MM.1S (cell line): ENCODE measurements around the gene KIF5C.

Experiments
- DNase-seq: peaks from one replicate; pipeline ENCODE4 v3.0.0-alpha.2; 2015
- H2AFZ ChIP-seq: fragments of 300-600 bp; sonication (generic); 2 replicates; pipeline ENCODE4 v1.6.0; 2016; ENCODE audit warnings: antibody characterized with exemption, low read length
- H3F3A ChIP-seq: fragments of 300-600 bp; sonication (generic); 2 replicates; pipeline ENCODE4 v1.6.1; 2016; ENCODE audit warnings: mild to moderate bottlenecking, antibody characterized with exemption, low read length, moderate library complexity, mixed read lengths; ENCODE audit not compliant: insufficient read depth
- H3K27ac ChIP-seq: fragments of 300-600 bp; sonication (generic); 2 replicates; pipeline ENCODE4 v1.5.1; 2016; ENCODE audit warnings: mild to moderate bottlenecking, low read length
- H3K27me3 ChIP-seq: fragments of 300-600 bp; sonication (generic); replicated peaks from 2 replicates; pipeline ENCODE4 v1.6.0; 2016; ENCODE audit warnings: low read length; ENCODE audit not compliant: insufficient read depth
- H3K36me3 ChIP-seq: fragments of 300-600 bp; sonication (generic); replicated peaks from 2 replicates; pipeline ENCODE4 v1.6.1; 2016; ENCODE audit warnings: mild to moderate bottlenecking, low read length, mixed read lengths; ENCODE audit not compliant: insufficient read depth
- H3K4me1 ChIP-seq: fragments of 300-600 bp; sonication (generic); 2 replicates; pipeline ENCODE4 v1.6.1; 2016; ENCODE audit warnings: low read length, mixed read lengths
- H3K4me2 ChIP-seq: fragments of 300-600 bp; sonication (generic); 2 replicates; pipeline ENCODE4 v1.6.0; 2016; ENCODE audit warnings: low read depth, low read length
- H3K4me3 ChIP-seq: fragments of 300-600 bp; sonication (generic); 2 replicates; pipeline ENCODE4 v1.5.1; 2016; ENCODE audit warnings: low read length, mixed read lengths
- H3K79me2 ChIP-seq: fragments of 300-600 bp; sonication (generic); 2 replicates; pipeline ENCODE4 v1.6.1; 2016; ENCODE audit warnings: mixed run types, low read length, mixed read lengths
- H3K9ac ChIP-seq: fragments of 300-600 bp; sonication (generic); 2 replicates; pipeline ENCODE4 v1.6.1; 2016; ENCODE audit warnings: low read length, mixed read lengths
- H3K9me2 ChIP-seq: fragments of 300-600 bp; sonication (generic); replicated peaks from 2 replicates; pipeline ENCODE4 v1.6.1; 2016; ENCODE audit warnings: mild to moderate bottlenecking, low read length, mixed read lengths; ENCODE audit not compliant: insufficient read depth
- H3K9me3 ChIP-seq: fragments of 300-600 bp; sonication (generic); replicated peaks from 2 replicates; pipeline ENCODE4 v1.6.1; 2016; ENCODE audit warnings: mild to moderate bottlenecking, low read length, mixed read lengths; ENCODE audit not compliant: insufficient read depth
- H4K20me1 ChIP-seq: fragments of 300-600 bp; sonication (generic); 2 replicates; pipeline ENCODE4 v1.6.1; 2016; ENCODE audit warnings: mild to moderate bottlenecking, low read length, moderate library complexity, mixed read lengths; ENCODE audit not compliant: insufficient read depth
- EZH2 ChIP-seq: fragments of 300-600 bp; sonication (generic); optimal IDR thresholded peaks from 2 replicates; pipeline ENCODE3; 2017; ENCODE audit warnings: low read depth, mild to moderate bottlenecking, antibody characterized with exemption, low read length, mixed read lengths
- EZH2phosphoT487 ChIP-seq: fragments of 300-600 bp; sonication (generic); IDR thresholded peaks from 2 replicates; pipeline ENCODE4 v1.6.1; 2018; ENCODE audit warnings: antibody characterized with exemption, low read length
- TF ChIP-seq, protein P1 (sequence below): fragments of 300-600 bp; sonication (generic); IDR thresholded peaks from 2 replicates; pipeline ENCODE4 v1.5.1; 2016; ENCODE audit warnings: antibody characterized with exemption, low read length, mixed read lengths

Gene KIF5C

GRCh38 chr2:148907085-148907785, 32.2 kb downstream of the KIF5C start:
- TF ChIP-seq, protein P1, sequence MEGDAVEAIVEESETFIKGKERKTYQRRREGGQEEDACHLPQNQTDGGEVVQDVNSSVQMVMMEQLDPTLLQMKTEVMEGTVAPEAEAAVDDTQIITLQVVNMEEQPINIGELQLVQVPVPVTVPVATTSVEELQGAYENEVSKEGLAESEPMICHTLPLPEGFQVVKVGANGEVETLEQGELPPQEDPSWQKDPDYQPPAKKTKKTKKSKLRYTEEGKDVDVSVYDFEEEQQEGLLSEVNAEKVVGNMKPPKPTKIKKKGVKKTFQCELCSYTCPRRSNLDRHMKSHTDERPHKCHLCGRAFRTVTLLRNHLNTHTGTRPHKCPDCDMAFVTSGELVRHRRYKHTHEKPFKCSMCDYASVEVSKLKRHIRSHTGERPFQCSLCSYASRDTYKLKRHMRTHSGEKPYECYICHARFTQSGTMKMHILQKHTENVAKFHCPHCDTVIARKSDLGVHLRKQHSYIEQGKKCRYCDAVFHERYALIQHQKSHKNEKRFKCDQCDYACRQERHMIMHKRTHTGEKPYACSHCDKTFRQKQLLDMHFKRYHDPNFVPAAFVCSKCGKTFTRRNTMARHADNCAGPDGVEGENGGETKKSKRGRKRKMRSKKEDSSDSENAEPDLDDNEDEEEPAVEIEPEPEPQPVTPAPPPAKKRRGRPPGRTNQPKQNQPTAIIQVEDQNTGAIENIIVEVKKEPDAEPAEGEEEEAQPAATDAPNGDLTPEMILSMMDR = no peak
- no peak for TF ChIP-seq EZH2phosphoT487
- TF ChIP-seq EZH2 = no peak
- DNase-seq = no peak
- Histone ChIP-seq H3K4me1 (no peaks in the 10 kb centered on the region), H3K36me3 (no peaks in the 10 kb centered on the region), H3K9me3 (no peaks in the 10 kb centered on the region), H3K9me2 (no peaks in the 10 kb centered on the region), H3K27me3 (no peaks in the 10 kb centered on the region), H3F3A (no peaks in the 10 kb centered on the region), H2AFZ (no peak overlapping the region), H3K9ac (no peak overlapping the region), H4K20me1 (no peaks in the 10 kb centered on the region), H3K79me2 (no peaks in the 10 kb centered on the region), H3K4me3 (no peak overlapping the region), H3K27ac (no peak overlapping the region), H3K4me2 (no peak overlapping the region)

- Histone ChIP-seq H2AFZ (no peak overlapping the region), H3K36me3 (no peaks in the 10 kb centered on the region), H3K27ac (no peak overlapping the region), H3K9ac (no peak overlapping the region), H3F3A (no peaks in the 10 kb centered on the region), H3K4me2 (no peak overlapping the region), H3K27me3 (no peaks in the 10 kb centered on the region), H4K20me1 (no peaks in the 10 kb centered on the region), H3K9me3 (no peaks in the 10 kb centered on the region), H3K79me2 (no peaks in the 10 kb centered on the region), H3K4me3 (no peak overlapping the region), H3K4me1 (no peaks in the 10 kb centered on the region), H3K9me2 (no peaks in the 10 kb centered on the region)
- no peak for DNase-seq
- TF ChIP-seq EZH2phosphoT487 (no peak), EZH2 (no peak)
- TF ChIP-seq, protein P1 = no peak
Measured at GRCh38 chr2:148909114-148909513, 34.1 kb downstream of the KIF5C start.

GRCh38 chr2:148913061-148913460, 38.0 kb downstream of the KIF5C start:
- no peaks in the 10 kb centered on the region for H3K79me2 ChIP-seq
- no peaks in the 10 kb centered on the region for H3K9me3 ChIP-seq
- TF ChIP-seq, protein P1 = no peak
- no peak for TF ChIP-seq EZH2
- H3K4me1 ChIP-seq = no peaks in the 10 kb centered on the region
- no peak overlapping the region for H3K4me2 ChIP-seq
- no peak for DNase-seq
- H3K27ac ChIP-seq = no peak overlapping the region
- no peaks in the 10 kb centered on the region for H3K27me3 ChIP-seq
- no peak overlapping the region for H3K4me3 ChIP-seq
- no peak overlapping the region for H2AFZ ChIP-seq
- no peaks in the 10 kb centered on the region for H4K20me1 ChIP-seq
- H3K9ac ChIP-seq = no peak overlapping the region
- no peaks in the 10 kb centered on the region for H3F3A ChIP-seq
- no peaks in the 10 kb centered on the region for H3K36me3 ChIP-seq
- H3K9me2 ChIP-seq = no peaks in the 10 kb centered on the region
